HG02870 (cell line): ENCODE measurements around the gene PKP4.
"Not testable (repeated sequence)": the region's sequence is repeated elsewhere in the genome, so short reads cannot be mapped to it uniquely, and the experiment has no call there.

Source experiments
- ATAC-seq: cut with Tn5 transposase; IDR thresholded peaks from one replicate; pipeline ENCODE4 v1.9.1; 2021; ENCODE audit warnings: mild to moderate bottlenecking, moderate library complexity; ENCODE audit not compliant: unreplicated experiment

The PKP4 gene

DNA sequence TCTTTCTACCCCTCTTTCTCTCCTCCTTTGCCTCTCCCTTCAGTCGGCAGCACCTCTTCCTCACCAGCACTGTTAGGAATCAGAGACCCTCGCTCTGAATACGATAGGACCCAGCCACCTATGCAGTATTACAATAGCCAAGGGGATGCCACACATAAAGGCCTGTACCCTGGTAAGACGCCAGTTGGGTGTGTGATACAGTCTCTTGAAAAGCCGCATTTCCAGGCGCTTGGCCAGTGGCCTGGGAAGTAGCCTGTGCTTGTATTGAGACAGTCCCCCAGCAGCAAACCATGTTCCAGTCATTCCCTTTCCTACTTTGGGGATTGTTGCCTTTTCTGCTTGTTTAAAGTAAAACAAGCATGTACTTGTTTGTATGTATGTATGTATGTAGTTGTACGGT is 219.9 kb downstream of the PKP4 start:
- no peak for ATAC-seq

GRCh38 chr2:158677542-158677941 is 220.8 kb downstream of the PKP4 start:
- no peak for ATAC-seq

GRCh38 chr2:158681816-158682215 is 225.1 kb downstream of the PKP4 start:
- no peak for ATAC-seq

GRCh38 chr2:158685646-158686045 is 228.9 kb downstream of the PKP4 start:
- no peak for ATAC-seq

- ATAC-seq = no peak
Observed at GRCh38 chr2:158686210-158686691, 229.5 kb downstream of the PKP4 start.

GRCh38 chr2:158687315-158687714 is 230.6 kb downstream of the PKP4 start:
- ATAC-seq = no peak

DNA sequence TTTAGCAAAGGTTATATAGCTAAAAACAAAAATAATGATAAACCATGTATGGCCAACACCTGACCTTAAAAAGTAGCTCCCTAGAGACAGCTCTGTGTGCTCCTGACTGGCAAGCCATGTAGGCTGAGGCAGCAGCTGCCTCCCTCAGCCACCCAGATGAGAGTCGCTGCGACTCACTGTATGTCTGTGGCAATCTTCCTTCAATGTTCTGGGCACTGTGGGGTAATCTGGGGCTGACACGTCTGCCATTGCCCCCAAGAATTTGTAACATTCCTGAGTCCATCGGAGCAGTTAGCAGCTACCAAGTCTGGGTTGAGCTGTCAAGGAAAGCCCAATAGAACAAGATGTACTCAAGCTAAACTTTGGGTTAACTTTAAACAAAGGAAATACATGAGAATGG is 232.0 kb downstream of the PKP4 start:
- no peak for ATAC-seq

- no peak for ATAC-seq
Observed at GRCh38 chr2:158689391-158689790, 232.6 kb downstream of the PKP4 start.

GRCh38 chr2:158690823-158691222 is 234.1 kb downstream of the PKP4 start:
- ATAC-seq = no peak

DNA sequence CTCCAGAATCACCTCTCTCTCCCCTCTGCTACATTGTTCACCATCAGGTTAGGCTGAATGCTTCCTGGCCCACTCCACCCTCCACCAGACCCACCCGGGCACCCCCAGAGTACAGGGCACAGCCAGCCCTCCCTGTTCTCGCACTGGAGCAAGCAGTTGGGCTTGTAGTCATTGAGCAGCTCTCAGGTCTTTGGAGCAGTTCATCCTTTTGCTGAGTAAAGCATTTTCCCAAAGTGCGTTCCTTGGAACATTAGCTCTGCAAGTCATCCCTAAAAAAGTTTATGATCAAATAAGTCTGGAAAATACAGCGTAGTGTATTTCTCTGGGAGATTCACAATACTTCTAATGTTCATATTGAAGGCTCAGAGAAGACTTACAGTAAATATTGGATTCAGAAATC is 234.9 kb downstream of the PKP4 start:
- ATAC-seq = no peak

DNA sequence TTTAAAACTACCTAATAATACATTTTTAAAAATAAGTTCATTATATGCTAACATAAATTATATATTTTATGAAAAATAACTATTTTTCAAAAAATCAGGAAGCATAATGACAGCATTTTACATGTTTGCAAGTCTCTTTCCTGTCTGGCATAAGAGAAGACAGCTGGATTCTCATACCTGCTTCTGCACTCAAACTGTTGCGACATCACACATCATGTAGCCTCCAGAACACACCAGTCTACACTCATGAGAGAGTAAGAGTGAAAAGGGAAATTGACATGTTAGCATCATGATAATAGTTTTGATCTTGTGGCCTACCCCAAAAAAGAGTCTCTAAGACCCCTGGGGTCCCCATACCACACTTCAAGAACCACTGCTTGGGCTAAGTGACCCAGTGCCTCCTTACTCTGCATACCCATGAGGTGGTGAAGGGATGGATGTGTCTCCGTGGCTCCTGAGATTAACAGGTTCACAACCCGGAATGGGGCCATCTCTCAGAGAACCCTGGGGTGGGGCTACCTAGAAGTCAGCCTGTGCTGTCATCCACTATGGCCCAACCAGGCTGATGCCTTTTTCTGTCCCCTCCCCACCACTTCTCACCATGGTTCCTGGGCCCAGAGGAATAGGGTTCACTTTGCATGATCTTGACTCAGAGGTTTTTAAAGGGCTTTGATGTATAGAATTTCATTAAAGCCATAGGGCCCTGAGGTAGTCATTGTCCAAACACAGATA is 235.8 kb downstream of the PKP4 start:
- ATAC-seq = no peak

DNA sequence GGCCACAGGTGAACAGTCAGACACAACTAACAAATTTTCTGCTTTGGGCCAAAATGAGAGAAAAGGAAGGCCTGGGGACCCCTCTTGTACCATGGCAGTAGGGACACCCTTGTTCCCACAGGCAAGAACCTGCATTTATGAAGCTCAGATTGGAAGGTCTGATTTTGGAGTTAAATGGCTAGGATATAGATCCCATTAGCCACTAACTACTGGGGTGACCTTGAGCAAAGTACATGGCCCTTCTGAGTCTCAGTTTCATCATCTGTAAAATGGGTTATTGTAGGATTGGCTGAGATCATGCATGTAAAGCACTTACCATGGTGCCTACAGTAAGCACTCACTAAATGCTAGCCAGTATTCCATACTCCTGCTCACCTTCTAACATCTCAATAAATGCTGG is 236.7 kb downstream of the PKP4 start:
- no peak for ATAC-seq

- ATAC-seq = no peak
Observed at GRCh38 chr2:158695305-158695704, 238.6 kb downstream of the PKP4 start.

DNA sequence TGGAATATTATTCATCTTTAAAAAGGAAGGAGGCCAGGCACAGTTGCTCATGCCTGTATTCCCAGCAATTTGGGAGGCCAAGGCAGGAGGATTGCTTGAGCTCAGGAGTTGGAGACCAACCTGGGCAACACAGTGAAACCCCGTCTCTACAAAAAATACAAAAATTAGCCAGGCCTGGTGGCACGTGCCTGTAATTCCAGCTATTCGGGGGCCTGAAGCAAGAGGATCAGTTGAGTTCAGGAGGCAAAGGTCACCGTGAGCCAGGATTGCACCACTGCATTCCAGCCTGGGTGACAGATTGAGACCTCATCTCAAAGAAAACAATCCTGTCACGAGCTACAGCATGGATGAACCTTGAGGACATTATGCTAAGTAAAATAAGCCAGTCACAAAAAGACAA is 239.0 kb downstream of the PKP4 start:
- not testable (repeated sequence) for ATAC-seq

DNA sequence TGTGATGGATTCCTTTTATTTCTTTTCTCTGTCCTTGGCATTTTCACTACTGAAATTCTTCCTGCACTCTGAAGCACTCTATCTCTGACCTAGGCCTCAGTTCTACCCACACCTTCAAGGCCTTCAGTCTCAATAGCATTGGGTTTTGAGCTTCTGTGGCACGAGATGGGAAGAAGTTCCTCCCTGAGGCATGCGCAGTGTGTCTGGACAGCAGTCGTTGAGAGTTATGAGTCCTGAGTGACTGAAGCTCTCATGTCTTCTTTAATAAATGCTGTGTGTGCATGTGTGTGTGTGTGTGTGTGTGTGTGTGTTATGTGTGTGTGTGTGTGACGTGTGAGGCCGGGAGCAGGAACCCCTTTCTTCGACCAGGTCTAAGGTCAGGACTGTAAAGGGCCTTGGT is 242.6 kb downstream of the PKP4 start:
- ATAC-seq = no peak

GRCh38 chr2:158701101-158701500 is 244.3 kb downstream of the PKP4 start:
- ATAC-seq = no peak

DNA sequence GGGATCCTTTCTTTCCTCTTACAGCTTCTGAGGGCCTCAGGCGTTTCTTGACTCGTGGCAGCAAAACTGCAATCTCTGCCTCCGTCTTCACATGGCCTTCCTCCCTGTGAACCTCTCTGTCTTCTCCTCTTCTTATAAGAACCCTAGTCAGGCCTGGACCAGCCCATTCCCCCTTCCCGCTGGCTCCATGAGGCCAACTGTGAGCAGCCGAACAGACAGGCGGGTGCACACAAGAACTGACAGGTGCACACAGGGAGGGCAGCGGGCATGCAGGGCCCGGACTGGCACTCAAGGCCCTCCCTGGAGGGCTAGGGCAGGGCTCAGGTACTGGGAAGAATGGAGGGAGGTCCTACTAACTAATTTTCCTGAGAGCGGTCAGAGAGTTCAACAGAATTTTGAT is 246.0 kb downstream of the PKP4 start:
- no peak for ATAC-seq

DNA sequence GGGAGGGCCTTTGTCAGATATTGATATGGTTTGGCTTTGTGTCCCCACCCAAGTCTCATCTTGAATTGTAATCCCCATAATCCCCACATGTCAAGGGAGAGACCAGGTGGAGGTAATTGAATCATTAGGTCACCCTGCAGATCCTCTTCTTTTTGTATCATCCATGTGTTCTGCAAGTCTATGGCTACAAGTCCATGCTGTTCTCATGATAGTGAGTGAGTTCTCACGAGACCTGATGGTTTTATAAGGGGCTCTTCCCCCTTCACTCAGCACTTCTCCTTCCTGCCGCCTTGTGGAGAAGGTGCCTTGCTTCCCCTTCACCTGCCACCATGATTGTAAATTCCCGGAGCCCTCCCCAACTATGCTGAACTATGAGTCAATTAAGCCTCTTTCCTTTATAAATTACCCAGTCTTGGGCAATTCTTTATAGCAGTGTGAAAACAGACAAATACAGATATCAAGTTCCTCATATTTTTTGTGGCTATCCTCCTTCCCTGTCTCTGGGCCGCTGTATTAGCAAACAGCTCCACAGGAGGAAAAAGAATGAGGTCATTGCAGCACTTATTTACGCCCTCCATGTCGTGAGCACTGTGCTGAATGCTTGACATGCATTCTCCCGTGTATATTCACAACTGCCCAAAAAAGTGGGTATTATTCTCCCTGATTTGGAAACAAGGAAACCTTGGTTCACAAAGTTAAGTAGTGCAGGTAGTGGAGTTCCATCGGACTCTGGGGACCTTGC is 248.1 kb downstream of the PKP4 start:
- not testable (repeated sequence) for ATAC-seq

DNA sequence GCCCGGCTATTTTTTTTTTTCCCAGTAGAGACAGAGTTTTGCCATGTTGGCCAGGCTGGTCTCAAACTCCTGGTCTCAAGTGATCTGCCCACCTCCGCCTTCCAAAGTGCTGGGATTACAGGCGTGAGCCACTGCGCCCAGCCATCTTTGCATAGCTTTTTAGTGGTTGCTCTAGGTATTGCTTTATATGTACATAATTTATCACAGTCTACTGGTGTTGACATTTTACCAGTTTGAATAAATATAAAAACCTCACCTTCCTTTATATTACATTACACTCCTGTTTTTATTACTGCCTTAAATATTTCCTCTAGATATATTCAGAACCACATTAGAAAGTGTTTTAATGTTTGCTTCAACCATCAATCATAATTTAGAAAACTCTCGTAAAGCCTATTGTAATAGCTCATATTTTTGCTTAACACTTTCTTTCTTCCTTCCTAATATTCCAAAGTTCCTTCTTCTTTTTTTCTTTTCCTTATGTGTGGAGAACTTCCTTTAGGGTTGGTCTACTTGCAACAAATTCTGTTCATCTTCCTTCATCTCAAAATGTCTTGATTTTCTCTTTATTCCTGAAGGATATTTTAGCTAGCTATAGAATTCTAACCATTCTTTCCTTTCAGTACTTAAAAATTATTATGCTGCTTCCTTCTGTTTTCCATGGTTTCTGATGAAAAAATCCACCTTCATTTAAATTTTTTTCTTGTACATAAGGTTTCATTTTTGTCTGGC is 256.2 kb downstream of the PKP4 start:
- no peak for ATAC-seq

- ATAC-seq = no peak
Observed at GRCh38 chr2:158713523-158714138, 256.9 kb downstream of the PKP4 start.

DNA sequence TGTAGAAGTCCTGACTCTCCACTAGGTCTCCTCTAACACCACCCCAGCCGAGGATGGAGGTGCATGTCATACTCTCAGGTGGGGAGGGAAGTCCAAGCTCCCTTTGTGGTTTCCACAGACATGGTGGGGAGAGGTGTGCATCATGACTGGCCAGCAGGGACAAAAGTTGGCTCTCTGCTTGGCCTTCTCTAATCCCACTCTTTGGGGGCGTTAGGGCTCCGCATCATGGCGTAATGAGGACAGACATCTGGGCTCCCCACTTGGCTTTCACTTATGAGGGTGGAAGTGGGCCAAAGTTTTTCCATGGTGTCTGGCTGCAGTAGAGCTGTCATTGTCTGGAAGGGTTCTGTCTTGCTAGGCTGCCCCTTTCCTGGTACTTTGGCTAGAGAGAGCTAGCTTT is 257.7 kb downstream of the PKP4 start:
- ATAC-seq = no peak
